MM.1S (cell line): Measurements from ENCODE around the gene CMPK2.

Source experiments
- DNase-seq: peaks from one replicate; pipeline ENCODE4 v3.0.0-alpha.2; 2015
- H2AFZ ChIP-seq: fragments of 300-600 bp; sonication (generic); 2 replicates; pipeline ENCODE4 v1.6.0; 2016; ENCODE audit warnings: antibody characterized with exemption, low read length
- H3F3A ChIP-seq: fragments of 300-600 bp; sonication (generic); 2 replicates; pipeline ENCODE4 v1.6.1; 2016; ENCODE audit warnings: mild to moderate bottlenecking, antibody characterized with exemption, low read length, moderate library complexity, mixed read lengths; ENCODE audit not compliant: insufficient read depth
- H3K27ac ChIP-seq: fragments of 300-600 bp; sonication (generic); 2 replicates; pipeline ENCODE4 v1.5.1; 2016; ENCODE audit warnings: mild to moderate bottlenecking, low read length
- H3K27me3 ChIP-seq: fragments of 300-600 bp; sonication (generic); replicated peaks from 2 replicates; pipeline ENCODE4 v1.6.0; 2016; ENCODE audit warnings: low read length; ENCODE audit not compliant: insufficient read depth
- H3K36me3 ChIP-seq: fragments of 300-600 bp; sonication (generic); replicated peaks from 2 replicates; pipeline ENCODE4 v1.6.1; 2016; ENCODE audit warnings: mild to moderate bottlenecking, low read length, mixed read lengths; ENCODE audit not compliant: insufficient read depth
- H3K4me1 ChIP-seq: fragments of 300-600 bp; sonication (generic); 2 replicates; pipeline ENCODE4 v1.6.1; 2016; ENCODE audit warnings: low read length, mixed read lengths
- H3K4me2 ChIP-seq: fragments of 300-600 bp; sonication (generic); 2 replicates; pipeline ENCODE4 v1.6.0; 2016; ENCODE audit warnings: low read depth, low read length
- H3K4me3 ChIP-seq: fragments of 300-600 bp; sonication (generic); 2 replicates; pipeline ENCODE4 v1.5.1; 2016; ENCODE audit warnings: low read length, mixed read lengths
- H3K79me2 ChIP-seq: fragments of 300-600 bp; sonication (generic); 2 replicates; pipeline ENCODE4 v1.6.1; 2016; ENCODE audit warnings: mixed run types, low read length, mixed read lengths
- H3K9ac ChIP-seq: fragments of 300-600 bp; sonication (generic); 2 replicates; pipeline ENCODE4 v1.6.1; 2016; ENCODE audit warnings: low read length, mixed read lengths
- H3K9me2 ChIP-seq: fragments of 300-600 bp; sonication (generic); replicated peaks from 2 replicates; pipeline ENCODE4 v1.6.1; 2016; ENCODE audit warnings: mild to moderate bottlenecking, low read length, mixed read lengths; ENCODE audit not compliant: insufficient read depth
- H3K9me3 ChIP-seq: fragments of 300-600 bp; sonication (generic); replicated peaks from 2 replicates; pipeline ENCODE4 v1.6.1; 2016; ENCODE audit warnings: mild to moderate bottlenecking, low read length, mixed read lengths; ENCODE audit not compliant: insufficient read depth
- H4K20me1 ChIP-seq: fragments of 300-600 bp; sonication (generic); 2 replicates; pipeline ENCODE4 v1.6.1; 2016; ENCODE audit warnings: mild to moderate bottlenecking, low read length, moderate library complexity, mixed read lengths; ENCODE audit not compliant: insufficient read depth
- EZH2 ChIP-seq: fragments of 300-600 bp; sonication (generic); optimal IDR thresholded peaks from 2 replicates; pipeline ENCODE3; 2017; ENCODE audit warnings: low read depth, mild to moderate bottlenecking, antibody characterized with exemption, low read length, mixed read lengths
- EZH2phosphoT487 ChIP-seq: fragments of 300-600 bp; sonication (generic); IDR thresholded peaks from 2 replicates; pipeline ENCODE4 v1.6.1; 2018; ENCODE audit warnings: antibody characterized with exemption, low read length
- TF ChIP-seq, protein P1 (sequence below): fragments of 300-600 bp; sonication (generic); IDR thresholded peaks from 2 replicates; pipeline ENCODE4 v1.5.1; 2016; ENCODE audit warnings: antibody characterized with exemption, low read length, mixed read lengths

Gene CMPK2

GRCh38 chr2:6800553-6800952 is 65.2 kb downstream of the CMPK2 start:
- H3K4me2 ChIP-seq, result no peak overlapping the region
- no peaks in the 10 kb centered on the region for H3K4me1 ChIP-seq
- H3K36me3 ChIP-seq, result no peaks in the 10 kb centered on the region
- H3K9me3 ChIP-seq, result no peaks in the 10 kb centered on the region
- H3K27ac ChIP-seq, result no peak overlapping the region
- no peak for DNase-seq
- H2AFZ ChIP-seq, result no peak overlapping the region
- TF ChIP-seq, protein P1, sequence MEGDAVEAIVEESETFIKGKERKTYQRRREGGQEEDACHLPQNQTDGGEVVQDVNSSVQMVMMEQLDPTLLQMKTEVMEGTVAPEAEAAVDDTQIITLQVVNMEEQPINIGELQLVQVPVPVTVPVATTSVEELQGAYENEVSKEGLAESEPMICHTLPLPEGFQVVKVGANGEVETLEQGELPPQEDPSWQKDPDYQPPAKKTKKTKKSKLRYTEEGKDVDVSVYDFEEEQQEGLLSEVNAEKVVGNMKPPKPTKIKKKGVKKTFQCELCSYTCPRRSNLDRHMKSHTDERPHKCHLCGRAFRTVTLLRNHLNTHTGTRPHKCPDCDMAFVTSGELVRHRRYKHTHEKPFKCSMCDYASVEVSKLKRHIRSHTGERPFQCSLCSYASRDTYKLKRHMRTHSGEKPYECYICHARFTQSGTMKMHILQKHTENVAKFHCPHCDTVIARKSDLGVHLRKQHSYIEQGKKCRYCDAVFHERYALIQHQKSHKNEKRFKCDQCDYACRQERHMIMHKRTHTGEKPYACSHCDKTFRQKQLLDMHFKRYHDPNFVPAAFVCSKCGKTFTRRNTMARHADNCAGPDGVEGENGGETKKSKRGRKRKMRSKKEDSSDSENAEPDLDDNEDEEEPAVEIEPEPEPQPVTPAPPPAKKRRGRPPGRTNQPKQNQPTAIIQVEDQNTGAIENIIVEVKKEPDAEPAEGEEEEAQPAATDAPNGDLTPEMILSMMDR, result no peak
- TF ChIP-seq EZH2 (no peak), EZH2phosphoT487 (no peak)
- no peak overlapping the region for H3K4me3 ChIP-seq
- no peaks in the 10 kb centered on the region for H3K27me3 ChIP-seq
- H3K79me2 ChIP-seq, result no peaks in the 10 kb centered on the region
- no peaks in the 10 kb centered on the region for H4K20me1 ChIP-seq
- H3K9ac ChIP-seq, result no peak overlapping the region
- H3F3A ChIP-seq, result no peaks in the 10 kb centered on the region
- no peaks in the 10 kb centered on the region for H3K9me2 ChIP-seq
